WTC11 (cell line): ENCODE measurements around the gene PCDHGA10.

ENCODE experiments used
- SP1 ChIP-seq: sonication (generic); formaldehyde crosslinking; conservative IDR thresholded peaks from 2 replicates; pipeline ENCODE4 v1.8.1; 2022; ENCODE audit warnings: missing genetic modification reagents
- ZNF121 ChIP-seq: sonication (generic); formaldehyde crosslinking; IDR thresholded peaks from 2 replicates; pipeline ENCODE4 v1.8.0; 2023; ENCODE audit warnings: missing genetic modification reagents
- TF ChIP-seq, protein P1 (sequence below): sonication (generic); formaldehyde crosslinking; IDR thresholded peaks from 2 replicates; pipeline ENCODE4 v1.8.1; 2023; ENCODE audit warnings: mild to moderate bottlenecking, missing genetic modification reagents, moderate library complexity
- TF ChIP-seq, protein P2 (sequence below): fragments of 200-600 bp; IDR thresholded peaks from 2 replicates; pipeline ENCODE4 v1.8.0; 2022; ENCODE audit warnings: antibody characterized with exemption
- TF ChIP-seq, protein P3 (sequence below): fragments of 250-450 bp; sonication (Bioruptor Pico); IDR thresholded peaks from 2 replicates; pipeline ENCODE4 v1.9.0; 2021; ENCODE audit warnings: moderate library complexity, mild to moderate bottlenecking, inconsistent platforms, borderline replicate concordance
- TF ChIP-seq, protein P4 (sequence below): sonication (generic); formaldehyde crosslinking; IDR thresholded peaks from 2 replicates; pipeline ENCODE4 v1.8.0; 2023; ENCODE audit warnings: missing genetic modification reagents

DNA sequence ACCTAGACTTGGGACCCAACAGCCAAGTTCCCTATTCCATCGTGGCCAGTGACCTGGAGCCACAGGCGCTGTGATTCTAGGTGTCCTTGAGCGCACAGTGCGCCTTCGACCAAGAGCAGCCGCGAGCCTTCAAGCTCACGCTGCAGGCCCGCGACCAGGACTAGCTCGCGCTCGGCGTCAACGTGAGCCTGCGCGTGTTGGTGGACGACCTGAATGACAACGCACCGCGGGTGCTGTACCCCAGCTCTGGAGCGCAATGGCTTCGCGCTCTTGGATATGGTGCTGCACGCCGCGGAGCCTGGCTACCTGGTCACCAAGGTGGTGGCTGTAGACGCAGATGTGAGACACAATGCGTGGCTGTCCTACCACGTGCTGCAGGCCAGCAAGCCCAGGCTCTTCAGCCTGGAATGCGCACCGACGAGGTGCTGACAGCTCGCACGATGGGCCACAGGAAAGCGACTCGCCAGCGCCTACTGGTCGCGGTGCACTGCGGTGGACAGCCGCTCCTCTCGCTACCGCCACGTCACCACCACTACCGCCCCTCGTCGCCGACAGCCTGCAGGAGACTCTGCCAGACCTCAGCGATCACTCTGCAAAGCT is 28.9 kb downstream of the PCDHGA10 start:
- TF ChIP-seq, protein P1, sequence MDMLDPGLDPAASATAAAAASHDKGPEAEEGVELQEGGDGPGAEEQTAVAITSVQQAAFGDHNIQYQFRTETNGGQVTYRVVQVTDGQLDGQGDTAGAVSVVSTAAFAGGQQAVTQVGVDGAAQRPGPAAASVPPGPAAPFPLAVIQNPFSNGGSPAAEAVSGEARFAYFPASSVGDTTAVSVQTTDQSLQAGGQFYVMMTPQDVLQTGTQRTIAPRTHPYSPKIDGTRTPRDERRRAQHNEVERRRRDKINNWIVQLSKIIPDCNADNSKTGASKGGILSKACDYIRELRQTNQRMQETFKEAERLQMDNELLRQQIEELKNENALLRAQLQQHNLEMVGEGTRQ (CRISPR knock-in tag) = no peak
- TF ChIP-seq ZNF121 = no peak
- TF ChIP-seq, protein P2, sequence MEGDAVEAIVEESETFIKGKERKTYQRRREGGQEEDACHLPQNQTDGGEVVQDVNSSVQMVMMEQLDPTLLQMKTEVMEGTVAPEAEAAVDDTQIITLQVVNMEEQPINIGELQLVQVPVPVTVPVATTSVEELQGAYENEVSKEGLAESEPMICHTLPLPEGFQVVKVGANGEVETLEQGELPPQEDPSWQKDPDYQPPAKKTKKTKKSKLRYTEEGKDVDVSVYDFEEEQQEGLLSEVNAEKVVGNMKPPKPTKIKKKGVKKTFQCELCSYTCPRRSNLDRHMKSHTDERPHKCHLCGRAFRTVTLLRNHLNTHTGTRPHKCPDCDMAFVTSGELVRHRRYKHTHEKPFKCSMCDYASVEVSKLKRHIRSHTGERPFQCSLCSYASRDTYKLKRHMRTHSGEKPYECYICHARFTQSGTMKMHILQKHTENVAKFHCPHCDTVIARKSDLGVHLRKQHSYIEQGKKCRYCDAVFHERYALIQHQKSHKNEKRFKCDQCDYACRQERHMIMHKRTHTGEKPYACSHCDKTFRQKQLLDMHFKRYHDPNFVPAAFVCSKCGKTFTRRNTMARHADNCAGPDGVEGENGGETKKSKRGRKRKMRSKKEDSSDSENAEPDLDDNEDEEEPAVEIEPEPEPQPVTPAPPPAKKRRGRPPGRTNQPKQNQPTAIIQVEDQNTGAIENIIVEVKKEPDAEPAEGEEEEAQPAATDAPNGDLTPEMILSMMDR = no peak
- TF ChIP-seq, protein P3, sequence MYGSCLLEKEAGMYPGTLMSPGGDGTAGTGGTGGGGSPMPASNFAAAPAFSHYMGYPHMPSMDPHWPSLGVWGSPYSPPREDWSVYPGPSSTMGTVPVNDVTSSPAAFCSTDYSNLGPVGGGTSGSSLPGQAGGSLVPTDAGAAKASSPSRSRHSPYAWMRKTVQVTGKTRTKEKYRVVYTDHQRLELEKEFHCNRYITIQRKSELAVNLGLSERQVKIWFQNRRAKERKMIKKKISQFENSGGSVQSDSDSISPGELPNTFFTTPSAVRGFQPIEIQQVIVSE (CRISPR knock-in tag) = no peak
- TF ChIP-seq, protein P4, sequence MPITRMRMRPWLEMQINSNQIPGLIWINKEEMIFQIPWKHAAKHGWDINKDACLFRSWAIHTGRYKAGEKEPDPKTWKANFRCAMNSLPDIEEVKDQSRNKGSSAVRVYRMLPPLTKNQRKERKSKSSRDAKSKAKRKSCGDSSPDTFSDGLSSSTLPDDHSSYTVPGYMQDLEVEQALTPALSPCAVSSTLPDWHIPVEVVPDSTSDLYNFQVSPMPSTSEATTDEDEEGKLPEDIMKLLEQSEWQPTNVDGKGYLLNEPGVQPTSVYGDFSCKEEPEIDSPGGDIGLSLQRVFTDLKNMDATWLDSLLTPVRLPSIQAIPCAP (CRISPR knock-in tag) = no peak
- TF ChIP-seq SP1 (CRISPR knock-in tag) = no peak
